ENCODE data around the gene INF2.
"Not testable (repeated sequence)": the region's sequence is repeated elsewhere in the genome, so short reads cannot be mapped to it uniquely, and the experiment has no call there.

DNA sequence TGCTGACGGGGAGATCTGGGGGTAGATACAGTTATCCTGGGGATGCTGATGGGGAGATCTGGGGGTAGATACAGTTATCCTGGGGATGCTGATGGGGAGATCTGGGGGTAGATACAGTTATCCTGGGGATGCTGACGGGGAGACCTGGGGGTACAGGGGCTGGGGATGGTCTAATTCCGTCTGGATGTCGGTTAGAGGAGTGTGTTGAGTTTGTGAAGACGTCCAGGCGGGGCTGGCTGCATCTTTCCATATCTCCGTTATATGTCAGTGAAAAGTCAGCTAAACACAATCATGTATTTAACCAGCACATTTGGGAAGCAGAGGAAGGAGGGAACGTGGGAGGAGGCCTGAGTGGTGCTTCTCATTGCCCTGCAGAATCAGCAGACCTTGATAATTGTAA lies 17.3 kb upstream of the INF2 start:
- TF ChIP-seq, protein P1, sequence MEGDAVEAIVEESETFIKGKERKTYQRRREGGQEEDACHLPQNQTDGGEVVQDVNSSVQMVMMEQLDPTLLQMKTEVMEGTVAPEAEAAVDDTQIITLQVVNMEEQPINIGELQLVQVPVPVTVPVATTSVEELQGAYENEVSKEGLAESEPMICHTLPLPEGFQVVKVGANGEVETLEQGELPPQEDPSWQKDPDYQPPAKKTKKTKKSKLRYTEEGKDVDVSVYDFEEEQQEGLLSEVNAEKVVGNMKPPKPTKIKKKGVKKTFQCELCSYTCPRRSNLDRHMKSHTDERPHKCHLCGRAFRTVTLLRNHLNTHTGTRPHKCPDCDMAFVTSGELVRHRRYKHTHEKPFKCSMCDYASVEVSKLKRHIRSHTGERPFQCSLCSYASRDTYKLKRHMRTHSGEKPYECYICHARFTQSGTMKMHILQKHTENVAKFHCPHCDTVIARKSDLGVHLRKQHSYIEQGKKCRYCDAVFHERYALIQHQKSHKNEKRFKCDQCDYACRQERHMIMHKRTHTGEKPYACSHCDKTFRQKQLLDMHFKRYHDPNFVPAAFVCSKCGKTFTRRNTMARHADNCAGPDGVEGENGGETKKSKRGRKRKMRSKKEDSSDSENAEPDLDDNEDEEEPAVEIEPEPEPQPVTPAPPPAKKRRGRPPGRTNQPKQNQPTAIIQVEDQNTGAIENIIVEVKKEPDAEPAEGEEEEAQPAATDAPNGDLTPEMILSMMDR (IDR thresholded peaks at IDR 0.05): not testable (repeated sequence)
- not testable (repeated sequence) for TF ChIP-seq POLR2A (IDR thresholded peaks at IDR 0.05)

Measured in esophagus squamous epithelium (tissue), 4 donors.